Activated CD4-positive, alpha-beta T cell treated with anti-CD3 and anti-CD28 coated beads for 4 hours (primary cell): ENCODE results near the gene TUT7.

Experiments
- DNase-seq, 2 donors: peaks; one replicate each; pipeline ENCODE4 v3.0.0-alpha.2; 2020

The TUT7 gene

DNA sequence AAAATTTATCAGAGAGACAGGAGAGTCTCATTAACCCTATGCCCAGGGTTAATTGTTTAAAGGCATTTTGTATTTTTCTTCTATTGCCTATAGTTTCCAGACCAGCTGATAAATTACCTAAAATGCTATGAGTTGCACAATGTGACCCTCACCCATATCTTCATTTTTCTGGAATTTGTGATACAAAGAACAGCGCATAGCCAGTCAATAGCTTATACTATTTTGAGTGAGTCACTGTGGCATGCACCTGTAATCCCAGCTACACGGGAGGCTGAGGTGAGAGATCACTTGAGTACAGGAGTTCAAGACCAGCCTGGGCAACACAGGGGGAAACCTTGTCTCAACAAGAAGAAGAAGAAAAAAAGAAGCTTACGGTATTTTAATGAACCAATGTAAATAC is 97.6 kb downstream of the TUT7 start:
- DNase-seq, result no peak

DNA sequence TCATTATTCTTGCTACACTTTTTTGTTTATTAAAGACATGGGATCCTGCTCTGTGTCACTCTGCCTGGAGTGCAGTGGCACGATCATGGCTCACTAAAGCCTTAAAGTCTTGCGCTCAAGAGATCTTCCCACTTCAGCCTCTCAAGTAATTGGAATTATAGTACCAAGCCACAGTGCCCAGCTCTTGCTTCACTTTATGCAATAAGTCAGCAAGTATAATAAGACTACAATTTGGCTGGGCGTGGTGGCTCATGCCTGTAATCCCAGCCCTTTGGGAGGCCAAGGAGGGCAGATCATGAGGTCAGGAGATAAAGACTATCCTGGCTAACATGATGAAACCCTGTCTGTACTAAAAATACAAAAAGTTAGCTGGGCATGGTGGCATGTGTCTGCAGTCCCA is 100.6 kb downstream of the TUT7 start:
- DNase-seq, result no peak

DNA sequence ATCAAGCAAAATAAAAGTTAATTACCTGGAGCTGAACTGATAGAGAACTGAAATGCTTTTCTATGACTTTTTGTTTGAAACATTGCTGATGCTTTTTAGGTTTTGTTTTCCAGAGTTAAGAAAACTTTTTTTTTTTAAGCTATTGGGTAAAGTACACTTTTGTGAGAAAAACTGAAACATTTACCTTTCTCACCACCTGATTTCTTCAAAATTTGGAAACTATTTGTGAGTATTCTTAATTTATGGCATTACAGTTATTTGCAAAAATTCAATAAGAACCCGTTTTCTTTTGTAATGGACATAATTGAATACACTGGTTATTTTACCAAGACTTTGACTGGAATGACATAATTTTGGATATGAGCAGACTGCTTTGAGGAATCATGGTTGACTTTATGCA is 101.3 kb downstream of the TUT7 start:
- no peak for DNase-seq

DNA sequence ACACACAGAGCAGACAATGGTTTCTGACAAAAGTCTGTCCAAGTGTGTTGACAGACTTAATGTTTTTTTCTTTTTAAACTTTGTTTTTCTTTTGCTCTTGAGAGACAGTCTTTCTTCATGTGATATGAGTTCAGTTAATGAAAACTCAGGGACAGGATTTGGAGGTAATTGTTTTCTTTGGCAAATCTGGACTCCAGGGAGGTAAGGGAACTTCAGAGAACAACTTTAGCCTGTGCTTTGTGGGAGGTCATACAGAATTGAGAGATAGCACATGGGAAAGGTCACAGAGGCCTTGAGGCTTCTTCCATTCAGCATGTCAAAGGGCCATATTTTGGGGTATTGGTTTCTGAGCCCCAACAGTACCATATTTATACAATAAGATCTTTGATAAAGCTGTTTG is 104.1 kb downstream of the TUT7 start:
- no peak for DNase-seq

DNA sequence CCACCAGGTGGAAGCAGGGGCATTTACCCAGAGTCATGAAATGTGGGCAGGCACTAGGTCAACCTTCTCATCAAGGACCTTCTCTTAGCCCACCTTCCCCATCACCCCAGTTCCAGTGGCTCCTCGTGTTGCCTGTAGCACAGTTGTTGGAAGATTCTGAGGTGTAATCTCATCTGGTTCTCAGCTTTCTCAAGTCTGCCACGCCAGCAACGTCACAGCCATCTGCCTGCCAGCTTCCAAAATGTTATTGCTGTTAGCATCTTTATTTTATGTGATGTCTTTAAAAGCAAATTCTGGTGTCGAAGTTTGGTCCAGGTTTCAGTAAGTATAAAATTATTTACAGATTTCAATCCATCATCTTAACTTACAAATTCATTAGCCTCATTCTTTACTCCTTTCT is 105.5 kb downstream of the TUT7 start:
- no peak for DNase-seq

DNA sequence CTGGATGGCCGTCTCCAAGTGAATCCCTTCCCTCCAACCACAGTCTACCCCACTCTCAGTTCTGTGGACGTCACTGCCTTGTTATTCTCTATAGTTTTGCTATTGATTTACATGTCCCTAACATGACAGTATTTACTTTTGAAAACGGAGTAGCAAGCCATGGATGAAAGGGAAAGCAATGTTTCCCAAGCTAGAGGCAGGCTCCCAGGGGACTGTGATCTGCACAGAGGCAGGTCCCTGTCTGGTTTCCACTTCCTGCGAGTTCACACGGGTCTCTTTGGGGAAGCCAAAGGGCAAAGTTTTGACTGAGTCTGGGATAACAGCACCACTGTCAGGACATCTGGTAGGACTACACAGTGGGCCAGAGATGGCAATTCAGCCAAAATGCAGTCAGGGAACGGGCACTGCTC is 107.5 kb downstream of the TUT7 start:
- no peak for DNase-seq

DNA sequence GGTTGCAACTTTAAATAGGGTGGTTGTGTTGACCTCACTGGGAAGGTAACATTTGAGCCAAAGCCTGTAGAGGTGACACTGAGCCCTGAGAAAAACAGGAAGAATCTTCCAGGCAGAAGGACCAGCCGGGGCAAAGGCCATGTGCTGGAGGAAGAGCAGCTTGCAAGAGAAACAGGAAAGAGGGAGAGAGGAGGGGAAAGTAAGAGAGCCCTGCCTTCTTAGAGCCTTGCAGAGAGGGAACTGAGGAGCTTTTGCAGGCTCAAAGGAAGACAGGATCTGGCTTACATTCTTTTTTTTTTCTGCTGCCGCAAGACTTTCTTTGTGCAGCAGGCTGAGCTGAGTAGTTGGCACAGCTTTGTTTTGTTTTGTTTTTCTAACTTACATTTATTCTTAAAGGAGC is 112.1 kb downstream of the TUT7 start:
- DNase-seq, result no peak

DNA sequence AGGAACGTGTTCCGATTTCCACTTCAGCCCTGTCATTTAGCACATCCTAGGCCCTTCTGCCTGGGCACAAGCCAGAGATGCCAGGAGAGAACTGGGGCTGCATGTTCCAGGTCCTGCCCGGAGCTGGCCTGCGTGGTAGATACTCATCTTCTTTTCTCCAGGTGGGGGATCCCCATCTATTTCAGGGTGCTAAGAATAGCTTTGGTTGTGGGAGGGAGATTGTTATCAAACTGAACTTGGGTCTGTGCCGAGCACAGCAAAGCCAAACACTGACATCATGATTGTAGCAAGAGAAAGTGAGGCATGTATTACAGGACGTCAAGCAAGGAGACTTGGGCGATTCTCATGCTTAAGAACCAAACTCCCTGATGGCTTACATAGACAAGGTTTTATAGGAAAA is 113.0 kb downstream of the TUT7 start:
- no peak for DNase-seq

DNA sequence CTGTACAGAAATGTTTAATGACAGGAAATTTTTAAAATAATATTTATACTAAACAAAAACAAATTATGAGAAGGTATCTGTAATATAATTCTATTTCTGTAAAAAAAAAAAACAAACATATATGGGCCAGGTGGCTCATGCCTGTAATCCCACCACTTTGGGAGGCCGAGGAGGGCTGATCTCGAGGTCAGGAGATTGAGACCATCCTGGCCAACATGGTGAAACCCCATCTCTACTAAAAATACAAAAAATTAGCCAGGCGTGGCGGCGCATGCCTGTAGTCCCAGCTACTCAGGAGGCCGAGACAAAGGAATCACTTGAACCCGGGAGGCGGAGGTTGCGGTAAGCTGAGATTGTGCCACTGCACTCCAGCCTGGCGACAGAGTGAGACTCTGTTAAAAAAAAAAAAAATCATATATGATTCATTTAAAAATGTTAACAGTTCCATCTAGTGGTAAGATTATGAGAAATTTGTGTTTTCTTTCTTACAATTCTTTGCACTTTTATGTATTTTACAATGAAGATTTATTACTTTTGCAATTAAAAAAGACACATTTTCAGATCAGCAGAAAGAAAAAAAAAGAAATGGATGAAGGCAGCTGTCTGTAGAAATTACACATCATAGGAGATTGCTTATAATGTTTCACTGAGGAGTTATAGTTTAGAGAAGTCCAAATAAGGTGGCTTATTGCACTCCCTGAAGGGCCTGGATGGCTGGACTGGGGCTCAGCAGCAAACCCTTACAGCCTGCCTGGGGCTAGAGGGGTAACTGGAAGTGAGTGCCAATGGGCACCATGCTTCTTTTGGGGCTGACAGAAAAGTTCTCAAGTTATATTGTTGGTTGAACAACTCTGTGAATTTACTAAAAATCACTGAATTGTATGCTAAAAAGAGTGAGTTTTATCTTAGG is 115.1 kb downstream of the TUT7 start:
- no peak for DNase-seq
